SK-N-SH treated with all-trans-retinoic acid at 6 μM for 48 hours (cell line): ENCODE measurements around the gene PRSS56.

Experiments used
- ATAC-seq: fragments of 200-7000 bp; cut with Tn5 transposase; 3 replicates; pipeline ENCODE4 v1.9.1; 2020; ENCODE audit warnings: mild to moderate bottlenecking, moderate library complexity
- ARNTL ChIP-seq: fragments of 450-650 bp; formaldehyde crosslinking; IDR thresholded peaks from 2 replicates; pipeline ENCODE4 v1.5.0; 2020; ENCODE audit warnings: low read depth, mild to moderate bottlenecking, moderate library complexity, borderline replicate concordance
- BACH2 ChIP-seq: fragments of 250-450 bp; sonication (Bioruptor Pico); IDR thresholded peaks from 2 replicates; pipeline ENCODE4 v1.9.0; 2021; ENCODE audit warnings: mild to moderate bottlenecking, borderline replicate concordance
- CREB5 ChIP-seq: fragments of 250-450 bp; sonication (Bioruptor Pico); IDR thresholded peaks from 2 replicates; pipeline ENCODE4 v1.5.1; 2020; ENCODE audit warnings: low read depth, mild to moderate bottlenecking, moderate library complexity
- CSRNP3 ChIP-seq: fragments of 250-450 bp; sonication (Bioruptor Pico); IDR thresholded peaks from 2 replicates; pipeline ENCODE4 v1.5.1; 2021; ENCODE audit warnings: mild to moderate bottlenecking, moderate library complexity
- ESRRG ChIP-seq: fragments of 250-450 bp; sonication (Bioruptor Pico); IDR thresholded peaks from 2 replicates; pipeline ENCODE4 v1.6.1; 2021; ENCODE audit warnings: mild to moderate bottlenecking
- GLIS3 ChIP-seq: fragments of 250-450 bp; sonication (Bioruptor Pico); IDR thresholded peaks from 2 replicates; pipeline ENCODE4 v1.5.0; 2020; ENCODE audit warnings: mild to moderate bottlenecking, moderate library complexity
- OSR1 ChIP-seq: fragments of 250-450 bp; sonication (Bioruptor Pico); IDR thresholded peaks from 2 replicates; pipeline ENCODE4 v1.8.0; 2022; ENCODE audit warnings: moderate library complexity, mild to moderate bottlenecking, inconsistent platforms
- PATZ1 ChIP-seq: fragments of 250-450 bp; sonication (Bioruptor Pico); IDR thresholded peaks from 2 replicates; pipeline ENCODE4 v1.8.0; 2020; ENCODE audit warnings: mild to moderate bottlenecking, moderate library complexity, borderline replicate concordance
- POU6F1 ChIP-seq: fragments of 250-450 bp; sonication (Bioruptor Pico); IDR thresholded peaks from 2 replicates; pipeline ENCODE4 v1.8.0; 2021; ENCODE audit warnings: low read depth, mild to moderate bottlenecking, moderate library complexity, borderline replicate concordance
- PPARA ChIP-seq: fragments of 250-450 bp; sonication (Bioruptor Pico); IDR thresholded peaks from 2 replicates; pipeline ENCODE4 v1.5.0; 2020; ENCODE audit warnings: mild to moderate bottlenecking, borderline replicate concordance
- RARB ChIP-seq: fragments of 250-450 bp; sonication (Bioruptor Pico); IDR thresholded peaks from 2 replicates; pipeline ENCODE4 v1.8.0; 2021; ENCODE audit warnings: mild to moderate bottlenecking, moderate library complexity
- SNAI2 ChIP-seq: fragments of 250-450 bp; sonication (Bioruptor Pico); IDR thresholded peaks from 2 replicates; pipeline ENCODE4 v1.5.0; 2020; ENCODE audit warnings: mild to moderate bottlenecking, moderate library complexity
- TOX ChIP-seq: fragments of 250-450 bp; sonication (Bioruptor Pico); IDR thresholded peaks from 2 replicates; pipeline ENCODE4 v1.8.0; 2021; ENCODE audit warnings: mild to moderate bottlenecking, moderate library complexity, borderline replicate concordance
- ZC3H10 ChIP-seq: fragments of 250-450 bp; sonication (Bioruptor Pico); IDR thresholded peaks from 2 replicates; pipeline ENCODE4 v1.5.1; 2021; ENCODE audit warnings: mild to moderate bottlenecking, moderate library complexity
- ZFP3 ChIP-seq: fragments of 250-450 bp; sonication (Bioruptor Pico); IDR thresholded peaks from 2 replicates; pipeline ENCODE4 v1.5.0; 2020; ENCODE audit warnings: mild to moderate bottlenecking, moderate library complexity
- ZFP30 ChIP-seq: fragments of 450-650 bp; formaldehyde crosslinking; IDR thresholded peaks from 2 replicates; pipeline ENCODE4 v1.5.0; 2022; ENCODE audit warnings: mild to moderate bottlenecking, moderate library complexity
- ZNF565 ChIP-seq: fragments of 450-650 bp; formaldehyde crosslinking; conservative IDR thresholded peaks from 2 replicates; pipeline ENCODE4 v1.5.0; 2020; ENCODE audit warnings: low read depth, mild to moderate bottlenecking, moderate library complexity
- ZNF70 ChIP-seq: fragments of 450-650 bp; formaldehyde crosslinking; IDR thresholded peaks from 2 replicates; pipeline ENCODE4 v1.5.0; 2020; ENCODE audit warnings: mild to moderate bottlenecking, moderate library complexity
- ZNF8 ChIP-seq: fragments of 450-650 bp; formaldehyde crosslinking; IDR thresholded peaks from 2 replicates; pipeline ENCODE4 v1.5.0; 2020; ENCODE audit warnings: mild to moderate bottlenecking, moderate library complexity

The PRSS56 gene

GRCh38 chr2:232519581-232520438, at the start of gene PRSS56:
Gene PRSS56 (plus strand): TSS chr2:232520388. CDS start chr2:232520599, 211 bp downstream.
- no peak for TF ChIP-seq PPARA (CRISPR knock-in tag)
- no peak for TF ChIP-seq ZC3H10 (CRISPR knock-in tag)
- TF ChIP-seq POU6F1 (CRISPR knock-in tag), result no peak
- TF ChIP-seq ZNF70 (CRISPR knock-in tag), result no peak
- no peak for TF ChIP-seq ARNTL (CRISPR knock-in tag)
- no peak for TF ChIP-seq SNAI2 (CRISPR knock-in tag)
- no peak for TF ChIP-seq ZNF565 (CRISPR knock-in tag)
- no peak for TF ChIP-seq ZFP3 (CRISPR knock-in tag)
- no peak for TF ChIP-seq BACH2 (CRISPR knock-in tag)
- no peak for TF ChIP-seq CSRNP3 (CRISPR knock-in tag)
- TF ChIP-seq CREB5 (CRISPR knock-in tag), result no peak
- no peak for ATAC-seq

GRCh38 chr2:232473467-232473890, 46.7 kb upstream of the PRSS56 start:
- peak; percentile 41 for ATAC-seq
- TF ChIP-seq ZFP30 (CRISPR knock-in tag), result no peak
- TF ChIP-seq ESRRG, result no peak
- no peak for TF ChIP-seq ARNTL (CRISPR knock-in tag)
- TF ChIP-seq PATZ1 (CRISPR knock-in tag), result no peak
- no peak for TF ChIP-seq SNAI2 (CRISPR knock-in tag)
- no peak for TF ChIP-seq CREB5 (CRISPR knock-in tag)
- TF ChIP-seq CSRNP3 (CRISPR knock-in tag), result no peak
- no peak for TF ChIP-seq GLIS3
- no peak for TF ChIP-seq OSR1 (CRISPR knock-in tag)
- no peak for TF ChIP-seq ZNF8
- TF ChIP-seq BACH2 (CRISPR knock-in tag), result no peak
- TF ChIP-seq RARB, result no peak

GRCh38 chr2:232476045-232476444, 44.1 kb upstream of the PRSS56 start:
- TF ChIP-seq TOX, result no peak
- no peak for TF ChIP-seq BACH2 (CRISPR knock-in tag)
- no peak for TF ChIP-seq ZNF8
- no peak for TF ChIP-seq PATZ1 (CRISPR knock-in tag)
- no peak for ATAC-seq
